DMS 273 (cell line): ENCODE data around the gene FAM234A.
"Not testable (repeated sequence)": the region's sequence is repeated elsewhere in the genome, so short reads cannot be mapped to it uniquely, and the experiment has no call there.

Experiments used
- DNase-seq: peaks from one replicate; lab custom pipeline; 2025; ENCODE audit not compliant: unreplicated experiment; lab: John Stamatoyannopoulos, UW

Gene FAM234A, protein sequence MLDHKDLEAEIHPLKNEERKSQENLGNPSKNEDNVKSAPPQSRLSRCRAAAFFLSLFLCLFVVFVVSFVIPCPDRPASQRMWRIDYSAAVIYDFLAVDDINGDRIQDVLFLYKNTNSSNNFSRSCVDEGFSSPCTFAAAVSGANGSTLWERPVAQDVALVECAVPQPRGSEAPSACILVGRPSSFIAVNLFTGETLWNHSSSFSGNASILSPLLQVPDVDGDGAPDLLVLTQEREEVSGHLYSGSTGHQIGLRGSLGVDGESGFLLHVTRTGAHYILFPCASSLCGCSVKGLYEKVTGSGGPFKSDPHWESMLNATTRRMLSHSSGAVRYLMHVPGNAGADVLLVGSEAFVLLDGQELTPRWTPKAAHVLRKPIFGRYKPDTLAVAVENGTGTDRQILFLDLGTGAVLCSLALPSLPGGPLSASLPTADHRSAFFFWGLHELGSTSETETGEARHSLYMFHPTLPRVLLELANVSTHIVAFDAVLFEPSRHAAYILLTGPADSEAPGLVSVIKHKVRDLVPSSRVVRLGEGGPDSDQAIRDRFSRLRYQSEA

DNA sequence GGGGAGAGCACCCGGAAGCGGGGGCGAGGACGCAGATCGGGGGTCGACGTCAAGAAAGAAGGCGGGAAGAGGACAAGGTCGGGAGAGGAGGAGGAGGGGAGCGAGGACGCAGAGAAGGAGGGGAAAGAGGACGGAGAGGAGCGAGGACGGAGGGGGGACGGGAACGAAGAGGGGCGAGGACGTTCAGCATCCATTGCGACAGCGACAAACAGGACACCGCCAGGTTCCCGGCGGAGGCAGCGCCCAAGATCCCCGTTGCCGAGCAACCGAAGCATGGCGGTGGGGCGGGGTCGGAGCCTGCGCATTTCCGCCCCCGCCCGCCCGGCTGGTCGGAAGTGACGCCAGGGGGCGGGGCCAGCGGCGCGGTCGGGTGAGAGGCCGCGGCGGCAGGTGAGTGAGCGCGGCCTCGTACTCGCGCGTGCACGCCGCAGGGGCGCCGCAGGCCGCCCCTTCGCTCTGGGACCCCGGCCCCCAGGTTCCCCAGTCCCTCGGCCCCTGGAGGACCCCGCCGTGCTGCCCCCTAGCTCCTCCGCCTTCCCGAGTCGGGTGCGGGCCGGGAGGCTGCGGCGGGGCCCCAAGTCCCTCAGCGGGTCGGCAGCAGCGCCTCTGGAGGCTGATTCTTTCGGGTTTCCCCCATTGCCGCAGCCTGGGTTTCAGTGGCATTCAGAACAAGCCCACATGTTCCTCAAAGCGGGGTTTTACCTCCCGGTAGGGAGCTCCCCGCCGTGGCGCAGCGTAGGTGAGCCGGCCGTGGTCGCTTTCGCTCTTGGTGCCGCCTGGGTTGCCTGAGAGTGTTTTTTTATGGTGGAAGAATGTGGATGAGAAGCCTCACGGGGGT lies at the start of gene FAM234A:
Gene FAM234A (plus strand): TSS at position 354 of the 838 bp plus-strand sequence. CDS start 19,593 bp downstream, outside the sequence.
- DNase-seq, result peak; percentile 99

DNA sequence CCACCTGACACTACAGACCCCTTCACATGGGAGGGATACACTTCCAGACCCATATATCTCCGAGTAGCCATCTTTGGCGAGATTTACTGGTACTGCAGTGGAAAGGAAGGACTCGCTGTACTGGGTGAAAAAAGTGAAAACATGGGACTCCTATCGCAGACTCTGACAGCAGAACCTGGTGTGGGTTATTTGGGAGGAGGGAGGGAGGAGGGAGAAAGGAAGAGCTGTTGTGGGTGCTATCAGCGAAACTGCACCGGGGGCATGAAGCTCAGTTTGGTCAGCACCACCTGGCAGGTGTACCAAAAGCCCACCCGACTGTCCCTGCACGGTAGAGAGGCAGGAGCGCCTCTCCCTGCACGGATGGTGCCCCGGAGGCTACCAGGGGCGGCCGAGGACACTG lies 49.4 kb upstream of the FAM234A start:
- no peak for DNase-seq

DNA sequence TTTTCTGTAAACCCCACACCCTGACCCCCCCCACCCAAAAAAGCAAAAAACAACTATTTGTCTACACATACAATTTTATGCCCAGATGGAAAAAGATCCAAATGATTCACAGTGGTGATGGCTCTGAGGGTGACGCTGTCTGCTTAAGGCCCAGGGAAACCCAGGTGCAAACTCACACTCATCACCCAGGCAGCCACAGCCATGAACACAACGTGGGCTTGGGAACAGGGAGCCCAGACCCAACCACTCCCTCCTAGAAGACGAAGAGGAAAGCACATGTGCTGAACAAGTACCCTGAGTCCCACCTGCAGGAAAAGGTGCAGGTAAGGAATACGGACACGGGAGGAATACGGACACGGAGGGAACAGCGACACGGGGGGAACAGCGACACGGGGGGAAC lies 48.9 kb upstream of the FAM234A start:
- DNase-seq, result no peak

DNA sequence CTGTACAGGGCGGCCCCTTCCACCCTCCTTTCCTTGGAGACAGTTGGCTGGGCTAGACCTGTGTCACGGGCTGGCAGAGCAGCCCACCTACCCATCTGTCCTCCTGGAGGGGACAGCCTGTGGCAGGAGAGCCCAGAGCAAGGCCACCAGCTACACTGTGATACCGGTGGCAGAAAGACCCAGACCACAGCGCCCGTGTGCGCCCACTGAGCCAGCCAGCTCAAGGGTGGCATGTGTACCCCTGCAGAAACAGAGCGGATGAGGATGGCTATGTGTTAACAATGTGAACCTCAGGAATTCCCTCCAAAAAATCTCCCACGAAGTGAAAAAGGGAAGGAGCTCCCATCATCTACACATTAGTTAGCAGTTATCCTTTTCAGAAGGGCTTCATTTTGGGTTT lies 47.3 kb upstream of the FAM234A start:
- no peak for DNase-seq

DNA sequence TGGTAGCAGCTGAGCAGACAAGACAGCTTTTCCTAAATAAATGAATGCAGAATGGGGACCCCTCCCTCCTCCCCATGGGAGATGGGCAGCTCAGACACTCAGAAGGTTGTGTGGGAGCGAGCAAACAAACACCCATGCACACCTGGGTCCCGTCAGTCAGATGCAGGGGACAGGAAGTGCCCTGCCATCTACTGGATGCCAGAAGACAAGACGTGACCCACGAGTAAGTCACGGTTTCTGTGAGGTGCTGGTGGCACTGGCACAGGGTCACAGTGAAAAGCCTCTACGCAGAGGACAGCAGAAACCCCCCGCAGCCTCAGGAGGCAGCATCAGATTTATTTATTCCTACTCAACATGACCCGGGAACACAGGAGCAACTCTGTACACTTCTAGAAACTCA lies 45.9 kb upstream of the FAM234A start:
- DNase-seq, result no peak

DNA sequence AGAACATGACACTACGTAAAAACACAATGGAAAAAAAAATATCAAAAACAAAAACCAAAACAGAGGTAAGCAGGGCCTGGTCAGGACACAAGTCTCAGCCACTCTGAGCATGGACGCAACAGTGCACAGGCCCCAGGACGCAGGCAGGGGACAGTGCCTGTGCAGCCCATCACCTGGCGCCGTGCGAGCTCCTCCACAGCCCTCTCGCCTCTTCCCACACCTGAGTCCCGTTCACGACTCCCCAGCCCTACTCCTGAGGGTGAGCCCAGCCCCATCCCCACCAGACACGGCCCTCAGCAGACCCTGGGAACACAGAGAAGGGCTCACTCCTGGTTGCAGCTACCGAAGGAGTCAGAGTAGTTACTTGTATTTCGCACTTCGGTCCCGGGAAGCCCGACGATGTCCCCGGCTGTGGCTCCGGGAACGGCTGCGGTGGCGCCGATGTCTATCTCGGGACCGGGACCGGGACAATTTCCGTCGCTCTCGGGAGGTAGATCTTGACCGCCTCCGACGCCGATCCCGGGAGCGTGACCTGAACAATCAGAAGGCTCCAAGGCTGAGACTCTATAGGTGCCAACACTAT lies 44.9 kb upstream of the FAM234A start:
- no peak for DNase-seq

DNA sequence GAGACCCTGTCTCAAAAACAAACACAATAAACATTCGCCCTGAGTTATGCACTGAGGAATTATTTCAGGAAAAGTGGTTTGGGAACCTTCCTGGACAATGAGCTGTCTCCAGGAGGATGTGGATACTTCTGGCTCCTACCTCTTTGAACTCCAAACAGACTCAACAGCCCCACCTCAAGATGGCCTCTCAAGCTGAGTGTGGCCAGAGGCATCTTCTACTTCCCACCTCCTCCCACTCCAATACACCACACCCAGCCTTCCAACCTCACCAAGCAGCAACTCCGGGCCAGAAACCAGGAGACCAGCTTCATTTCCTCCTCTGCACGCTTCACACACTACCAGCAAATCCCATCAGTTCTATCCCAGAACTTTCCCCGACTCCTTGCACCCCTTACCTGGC lies 42.8 kb upstream of the FAM234A start:
- no peak for DNase-seq

DNA sequence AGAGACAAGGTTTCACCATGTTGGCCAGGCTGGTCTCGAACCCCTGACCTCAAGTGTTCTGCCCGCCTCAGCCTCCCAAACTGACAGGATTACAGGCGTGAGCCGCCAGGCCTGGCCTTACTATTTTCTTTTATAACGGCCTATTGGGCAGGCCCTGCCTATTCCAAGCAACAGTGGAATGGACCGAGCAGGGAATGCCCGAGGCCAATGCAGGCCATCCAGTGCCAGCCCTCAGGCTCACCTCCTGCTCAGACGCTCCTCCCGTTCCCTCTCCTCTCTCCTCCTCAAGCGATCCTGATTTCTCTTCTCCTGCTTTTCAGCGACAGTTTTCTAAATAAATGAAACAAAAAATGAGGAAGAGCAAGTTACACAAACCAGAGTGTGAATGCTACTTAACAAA lies 41.9 kb upstream of the FAM234A start:
- no peak for DNase-seq

DNA sequence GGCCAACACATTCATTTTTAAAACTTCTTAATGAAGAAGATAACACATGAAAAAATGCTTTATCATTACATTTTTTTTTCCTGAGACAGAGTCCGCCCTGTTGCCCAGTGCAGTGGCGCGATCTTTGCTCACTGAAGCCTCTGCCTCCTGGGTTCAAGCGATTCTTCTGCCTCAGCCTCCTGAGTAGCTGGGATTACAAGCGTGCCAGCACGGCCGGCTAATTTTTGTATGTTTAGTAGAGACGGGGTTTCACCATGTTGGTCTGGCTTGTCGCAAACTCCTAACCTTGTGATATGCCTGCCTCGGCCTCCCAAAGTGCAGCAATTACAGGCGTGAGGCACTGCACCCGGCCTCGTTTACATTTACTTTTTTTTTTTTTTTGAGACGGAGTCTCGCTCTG lies 41.2 kb upstream of the FAM234A start:
- DNase-seq, result no peak

DNA sequence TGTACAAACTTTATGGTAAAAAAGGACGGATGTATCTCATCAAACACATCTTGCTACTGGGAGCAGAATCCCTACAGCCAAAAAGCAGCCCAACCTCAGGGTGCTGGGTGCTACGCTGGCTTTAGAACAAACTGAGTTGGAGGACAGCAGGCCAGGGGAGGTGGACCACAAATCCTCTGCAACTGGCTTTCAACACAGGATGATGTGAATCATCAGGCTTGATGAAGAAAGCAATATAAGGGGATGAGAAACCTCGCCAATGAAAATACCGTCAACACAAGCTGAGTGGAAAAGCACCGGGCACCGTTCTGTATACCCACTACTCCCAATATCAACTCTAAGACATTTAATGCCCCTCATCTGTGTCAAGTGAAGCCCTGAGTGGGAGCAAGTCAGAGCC lies 40.1 kb upstream of the FAM234A start:
- DNase-seq, result no peak

DNA sequence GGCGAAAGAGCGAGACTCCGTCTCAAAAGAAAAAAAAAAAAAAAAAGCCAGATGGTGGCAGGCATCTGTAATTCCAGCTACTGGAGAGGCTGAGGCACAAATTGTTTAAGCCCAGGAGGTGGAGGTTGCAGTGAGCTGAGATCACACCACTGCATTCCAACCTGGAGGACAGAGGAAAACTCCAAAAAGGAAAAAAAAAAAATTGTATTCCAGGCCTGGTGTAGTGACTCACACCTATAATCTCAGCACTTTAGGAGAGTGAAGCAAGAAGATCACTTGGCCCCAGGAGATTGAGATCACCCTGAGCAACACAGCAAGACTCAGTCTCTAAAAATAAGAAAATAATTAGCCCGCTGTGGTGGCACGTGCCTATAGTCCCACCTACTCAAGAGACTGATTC lies 34.2 kb upstream of the FAM234A start:
- no peak for DNase-seq

DNA sequence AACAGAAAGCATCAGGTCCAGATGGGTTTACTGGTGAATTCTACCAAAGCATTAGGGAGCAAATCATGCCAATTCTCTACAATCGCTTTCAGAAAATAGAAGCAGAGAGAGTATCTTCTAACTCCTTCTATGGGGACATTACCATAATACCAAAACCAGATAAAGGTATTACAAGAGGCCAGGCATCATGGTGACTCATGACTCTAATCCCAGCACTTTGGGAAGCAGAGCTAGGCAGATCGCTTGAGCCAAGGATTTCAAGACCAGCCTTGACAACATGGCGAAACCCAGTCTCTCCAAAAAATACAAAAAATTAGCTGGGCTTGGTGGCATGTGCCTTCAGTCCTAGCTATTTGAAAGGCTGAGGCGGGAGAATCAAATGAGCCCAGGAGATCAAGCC lies 31.4 kb upstream of the FAM234A start:
- DNase-seq, result no peak

DNA sequence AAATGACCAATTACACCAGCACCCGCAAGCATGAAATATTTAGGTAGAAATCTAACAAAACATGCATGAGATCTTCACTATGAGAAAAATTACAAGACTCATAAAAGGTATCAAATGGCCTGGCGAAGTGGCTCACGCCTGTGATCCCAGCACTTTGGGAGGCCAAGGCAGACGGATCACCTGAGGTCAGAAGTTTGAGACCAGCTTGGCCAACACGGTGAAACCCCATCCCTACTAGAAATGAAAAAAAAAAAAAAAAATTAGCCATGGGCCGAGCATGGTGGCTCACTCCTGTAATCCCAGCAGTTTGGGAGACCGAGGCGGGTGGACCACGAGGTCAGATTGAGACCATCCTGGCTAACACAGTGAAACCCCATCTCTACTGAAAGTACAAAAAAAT lies 30.6 kb upstream of the FAM234A start:
- not testable (repeated sequence) for DNase-seq

DNA sequence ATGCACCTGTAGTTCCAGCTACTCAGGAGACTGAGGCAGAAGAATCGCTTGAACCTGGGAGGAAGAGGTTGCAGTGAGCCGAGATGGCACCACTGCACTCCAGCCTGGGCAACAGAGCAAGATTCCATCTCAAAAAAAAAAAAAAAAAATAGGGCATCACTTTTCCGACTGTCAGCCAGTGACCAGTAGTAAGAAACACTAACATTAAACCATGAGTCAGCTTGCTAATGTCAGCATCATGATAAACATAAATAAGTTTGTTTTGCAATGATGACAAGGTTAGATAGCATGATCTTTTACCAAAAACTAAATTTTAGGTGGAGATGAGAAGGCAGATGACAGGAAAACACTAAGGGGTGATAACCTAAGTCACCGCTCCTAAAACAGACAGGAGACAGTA lies 25.3 kb upstream of the FAM234A start:
- DNase-seq, result not testable (repeated sequence)

DNA sequence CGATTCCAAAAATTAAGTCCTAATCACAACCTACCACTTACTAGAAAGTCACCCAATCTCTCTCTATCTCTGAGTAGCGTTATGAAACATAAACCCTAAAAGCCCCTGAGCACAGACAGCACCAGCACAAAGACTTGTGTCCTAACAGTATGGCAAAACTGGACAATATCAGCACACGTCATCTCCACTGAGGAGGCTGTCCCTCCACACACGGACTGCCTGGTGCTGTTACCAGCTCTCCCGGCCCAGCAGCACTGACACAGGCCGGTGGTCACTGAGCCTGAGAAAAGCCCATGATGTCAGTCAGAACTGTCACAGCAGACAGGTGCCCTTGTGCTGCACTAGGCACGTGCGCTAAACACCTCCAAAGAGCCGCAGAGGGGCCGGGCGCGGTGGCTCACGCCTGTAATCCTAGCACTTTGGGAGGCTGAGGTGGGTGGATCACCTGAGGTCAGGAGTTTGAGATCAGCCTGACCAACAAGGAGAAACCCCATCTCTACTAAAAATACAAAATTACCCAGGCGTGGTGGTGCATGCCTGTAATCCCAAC lies 22.9 kb upstream of the FAM234A start:
- DNase-seq, result not testable (repeated sequence)

DNA sequence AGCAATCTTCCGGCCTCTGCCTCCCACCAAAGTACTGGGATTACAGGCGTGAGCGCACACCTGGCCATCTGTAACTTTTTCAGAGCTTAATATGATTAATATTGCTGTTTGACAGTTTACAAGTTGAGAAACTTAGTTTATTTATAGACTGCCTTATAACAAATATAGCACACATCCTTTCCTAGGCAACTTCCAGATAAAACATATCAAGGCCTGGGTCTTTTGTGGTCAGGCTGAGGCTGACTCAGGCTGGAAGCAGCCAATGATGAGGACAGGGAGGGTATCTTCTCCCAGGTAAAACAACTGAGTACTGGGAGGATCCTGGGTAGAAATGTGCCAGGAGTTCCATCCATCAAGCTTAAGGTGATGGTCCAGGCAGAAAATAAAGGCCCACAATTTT lies 21.6 kb upstream of the FAM234A start:
- DNase-seq, result no peak

DNA sequence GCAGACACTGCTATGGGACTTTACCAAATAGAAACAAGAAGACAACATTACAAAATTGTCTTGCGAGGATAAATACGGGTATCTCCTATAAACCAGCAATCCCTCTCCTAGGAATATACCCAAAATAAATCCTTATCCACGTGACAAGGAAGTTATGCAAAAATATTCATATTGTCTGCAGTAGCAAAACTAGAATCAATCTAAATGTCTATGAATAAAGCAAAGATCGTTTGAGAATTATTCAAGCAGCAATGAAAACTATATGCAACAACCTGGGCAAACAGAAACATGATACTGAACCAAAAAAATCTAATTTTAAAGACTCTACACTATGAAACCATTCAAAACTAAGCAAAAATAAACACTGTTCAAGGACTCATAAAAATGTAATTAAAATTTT lies 14.6 kb upstream of the FAM234A start:
- DNase-seq, result no peak

DNA sequence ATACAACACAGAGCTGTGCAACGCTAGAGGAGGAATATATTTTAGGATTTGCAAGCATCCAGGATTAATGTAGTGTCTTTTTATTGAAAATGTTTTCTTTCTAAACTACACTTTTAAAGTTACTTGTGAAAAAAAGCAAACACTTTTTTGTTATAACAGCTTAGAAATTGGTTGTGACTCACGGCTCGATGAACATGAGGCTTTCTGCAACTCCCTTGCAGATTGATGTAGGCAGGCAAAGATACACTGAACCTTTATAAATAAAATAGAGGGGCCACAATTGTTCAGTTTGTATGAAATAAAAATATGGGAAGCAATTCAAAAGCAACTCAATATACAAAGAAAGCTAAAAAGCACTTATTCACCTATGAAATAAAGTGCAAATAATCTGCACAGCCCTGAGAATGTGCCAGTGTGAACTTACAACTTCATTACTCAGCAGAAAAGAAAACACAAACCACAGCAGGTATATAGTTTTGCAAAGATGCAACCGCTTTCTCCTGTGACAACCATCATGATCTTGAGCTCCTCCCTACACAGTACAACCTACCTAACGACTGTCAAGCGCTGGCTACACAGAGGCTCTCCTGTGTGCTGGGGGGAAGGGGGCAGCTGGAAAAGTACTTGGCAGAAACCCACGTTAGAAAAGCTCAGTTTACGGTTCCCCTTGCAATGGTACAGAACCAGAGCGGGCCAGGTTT lies 6.3 kb upstream of the FAM234A start:
- DNase-seq, result peak; percentile 71

DNA sequence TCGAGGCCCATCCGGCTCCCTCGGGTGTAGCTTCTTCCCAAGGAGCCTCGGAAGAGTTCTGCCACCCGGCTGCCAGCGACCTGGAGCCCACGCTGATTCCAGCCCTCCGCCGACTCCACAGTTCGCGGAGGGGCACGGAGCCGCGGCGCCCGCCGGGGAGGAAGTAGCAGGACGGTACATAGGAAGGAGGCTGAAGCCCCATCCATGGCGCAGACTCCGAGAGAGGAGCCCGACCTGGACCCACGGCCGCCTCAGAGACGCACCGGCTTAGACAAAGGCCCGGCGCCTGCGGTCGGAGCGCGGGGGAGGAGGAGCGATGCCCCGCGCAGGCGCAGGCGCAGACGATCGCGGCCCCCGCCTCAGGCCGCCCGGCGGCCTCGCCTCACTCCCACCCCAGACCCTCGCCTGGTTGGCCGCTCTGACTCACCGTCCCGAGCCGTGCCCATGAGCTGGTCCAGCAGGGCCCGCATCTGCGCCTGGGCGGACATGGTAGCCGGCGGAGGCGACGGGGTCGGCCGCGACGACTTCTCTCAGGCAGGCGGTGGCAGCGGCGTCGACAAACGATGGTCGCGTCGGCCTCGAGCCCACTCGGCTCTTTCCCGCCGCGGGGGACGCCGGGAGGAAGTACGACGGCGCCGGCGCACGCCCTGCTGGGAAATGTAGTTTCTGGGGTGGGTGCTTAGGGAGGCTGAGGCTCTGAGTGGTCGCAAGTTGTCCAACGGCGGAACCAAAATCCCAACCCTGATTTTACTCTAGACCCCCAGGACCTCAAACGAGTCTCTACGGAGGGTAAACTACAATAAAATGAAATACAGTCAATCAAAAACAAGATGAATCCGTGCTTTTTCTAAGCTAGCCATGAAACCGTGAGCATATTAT lies 5.5 kb upstream of the FAM234A start, which contains the start of gene LUC7L:
Gene LUC7L (minus strand): TSS at position 598 of the 879 bp plus-strand sequence. CDS start 110 bp downstream, at position 488.
- DNase-seq, result peak; percentile 97
